WI38 (cell line): ENCODE data around the gene UGT1A7.

ENCODE experiments used
- H3K4me3 ChIP-seq: 2 replicates; pipeline ENCODE4 v1.5.1; 2011; ENCODE audit warnings: low read depth, mild to moderate bottlenecking, control low read depth, low read length
- TF ChIP-seq, protein P1 (sequence below): IDR thresholded peaks from 2 replicates; pipeline ENCODE4 v1.5.1; 2012; ENCODE audit warnings: low read depth, mild to moderate bottlenecking, control low read depth, low read length

UGT1A7 gene

DNA sequence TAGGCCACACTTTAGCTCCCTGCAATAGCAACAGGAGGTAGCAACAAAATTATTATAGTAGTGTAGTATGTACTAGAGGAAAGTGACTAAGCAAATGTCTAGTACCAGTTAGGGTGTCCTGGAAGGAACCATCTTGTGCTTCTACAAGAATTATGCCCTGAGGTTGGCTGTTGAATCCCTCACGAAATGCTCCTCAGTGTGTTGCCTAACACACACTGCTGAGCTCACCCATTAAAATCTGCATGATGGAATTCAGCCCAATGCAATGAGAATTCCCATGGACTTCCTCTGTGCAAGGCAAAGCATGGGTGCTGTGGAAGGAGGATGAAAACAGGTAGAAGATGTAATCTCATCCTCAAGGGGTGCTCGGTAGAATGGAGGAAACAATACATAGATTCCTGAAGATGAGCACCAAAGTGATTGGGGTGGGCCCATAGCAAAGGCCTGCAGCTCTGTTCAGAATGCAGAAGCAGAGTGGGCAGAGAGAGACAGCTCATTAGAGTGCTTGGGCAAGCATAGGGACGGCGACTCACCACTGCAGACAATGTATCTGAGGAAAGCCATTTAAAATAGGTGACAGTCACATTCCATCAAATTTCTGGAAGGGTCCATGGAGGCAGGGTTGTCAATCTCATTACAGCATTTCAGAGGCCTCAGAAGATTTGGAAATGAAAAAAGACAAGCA lies 1.2 kb upstream of the UGT1A7 start:
- no peak overlapping the region for H3K4me3 ChIP-seq
- TF ChIP-seq, protein P1, sequence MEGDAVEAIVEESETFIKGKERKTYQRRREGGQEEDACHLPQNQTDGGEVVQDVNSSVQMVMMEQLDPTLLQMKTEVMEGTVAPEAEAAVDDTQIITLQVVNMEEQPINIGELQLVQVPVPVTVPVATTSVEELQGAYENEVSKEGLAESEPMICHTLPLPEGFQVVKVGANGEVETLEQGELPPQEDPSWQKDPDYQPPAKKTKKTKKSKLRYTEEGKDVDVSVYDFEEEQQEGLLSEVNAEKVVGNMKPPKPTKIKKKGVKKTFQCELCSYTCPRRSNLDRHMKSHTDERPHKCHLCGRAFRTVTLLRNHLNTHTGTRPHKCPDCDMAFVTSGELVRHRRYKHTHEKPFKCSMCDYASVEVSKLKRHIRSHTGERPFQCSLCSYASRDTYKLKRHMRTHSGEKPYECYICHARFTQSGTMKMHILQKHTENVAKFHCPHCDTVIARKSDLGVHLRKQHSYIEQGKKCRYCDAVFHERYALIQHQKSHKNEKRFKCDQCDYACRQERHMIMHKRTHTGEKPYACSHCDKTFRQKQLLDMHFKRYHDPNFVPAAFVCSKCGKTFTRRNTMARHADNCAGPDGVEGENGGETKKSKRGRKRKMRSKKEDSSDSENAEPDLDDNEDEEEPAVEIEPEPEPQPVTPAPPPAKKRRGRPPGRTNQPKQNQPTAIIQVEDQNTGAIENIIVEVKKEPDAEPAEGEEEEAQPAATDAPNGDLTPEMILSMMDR, result no peak

DNA sequence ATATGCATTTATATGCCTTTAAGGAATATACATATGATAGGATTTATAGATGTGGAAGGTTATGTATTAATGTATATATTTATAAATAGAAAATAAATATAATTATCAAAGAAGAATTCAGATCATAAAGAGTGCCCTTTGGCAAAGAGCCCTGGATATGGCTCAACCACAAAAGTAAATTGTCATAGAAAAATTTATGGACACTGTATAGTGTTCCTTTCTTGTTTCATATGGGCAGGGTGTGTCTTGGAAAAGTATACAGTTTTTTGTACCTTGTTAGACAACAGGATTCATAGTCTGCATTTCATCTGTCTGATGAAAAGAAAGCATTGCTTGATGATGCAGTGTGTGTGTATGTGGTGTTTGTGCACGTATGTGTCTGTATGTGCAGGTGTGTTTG lies 2.9 kb downstream of the UGT1A7 start:
- TF ChIP-seq, protein P1, result no peak
- no peak overlapping the region for H3K4me3 ChIP-seq

DNA sequence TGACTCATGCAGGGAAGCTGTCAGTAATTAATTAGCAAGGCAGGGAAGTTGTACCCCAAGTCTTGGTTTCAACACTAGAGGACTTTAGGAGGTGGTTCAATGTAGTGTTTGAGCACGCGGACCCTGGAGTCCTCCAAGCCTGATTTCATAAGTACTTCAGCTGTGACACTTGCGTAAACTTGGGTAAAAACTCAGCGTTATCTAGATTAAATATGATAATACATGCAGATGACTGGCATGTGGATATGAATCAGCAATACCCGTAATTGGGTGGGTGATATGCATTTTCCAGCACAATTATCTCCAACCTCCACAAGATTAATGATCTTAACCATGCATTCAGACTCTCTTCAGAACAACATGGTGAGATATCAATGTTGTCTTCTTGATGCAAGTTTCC lies 5.2 kb downstream of the UGT1A7 start:
- TF ChIP-seq, protein P1, result no peak
- H3K4me3 ChIP-seq, result no peak overlapping the region

DNA sequence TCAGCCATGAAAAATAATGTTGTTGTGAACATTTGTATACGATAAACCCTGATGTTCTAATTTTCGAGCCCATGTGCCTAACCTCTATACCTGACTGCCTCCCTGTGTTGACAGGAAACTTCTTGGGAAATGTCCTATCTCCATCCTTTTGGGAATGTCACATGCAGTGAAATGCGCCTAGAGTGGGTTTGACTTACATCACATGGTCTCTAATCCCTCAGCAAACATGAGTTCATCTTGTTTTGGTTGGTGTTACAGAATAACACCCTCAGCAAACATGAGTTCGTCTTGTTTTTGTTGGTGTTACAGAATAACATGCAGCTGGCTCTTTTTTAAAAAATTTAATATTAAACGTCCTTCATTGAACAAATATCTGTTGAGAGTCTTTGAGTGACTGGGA lies 6.6 kb downstream of the UGT1A7 start:
- TF ChIP-seq, protein P1, result no peak
- no peak overlapping the region for H3K4me3 ChIP-seq

DNA sequence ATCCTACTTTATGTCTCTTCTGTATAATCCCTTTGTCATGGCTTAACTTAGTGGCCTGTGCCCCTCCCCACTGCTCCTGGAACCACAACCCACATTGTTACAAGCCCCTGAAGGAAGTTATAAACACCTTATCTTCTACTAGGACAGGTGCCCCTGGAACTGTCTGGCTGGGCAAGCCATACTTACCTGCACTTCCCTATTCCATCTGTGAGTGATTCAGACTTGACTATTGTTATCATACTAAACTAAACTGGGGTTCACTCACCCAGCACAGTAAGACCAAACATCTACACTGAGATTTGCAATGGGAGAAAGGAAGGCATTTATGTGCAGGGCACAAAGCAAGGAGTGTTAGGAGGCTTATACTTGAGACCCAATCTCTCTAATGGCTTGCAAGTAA lies 7.3 kb downstream of the UGT1A7 start:
- H3K4me3 ChIP-seq, result no peak overlapping the region
- TF ChIP-seq, protein P1, result no peak

DNA sequence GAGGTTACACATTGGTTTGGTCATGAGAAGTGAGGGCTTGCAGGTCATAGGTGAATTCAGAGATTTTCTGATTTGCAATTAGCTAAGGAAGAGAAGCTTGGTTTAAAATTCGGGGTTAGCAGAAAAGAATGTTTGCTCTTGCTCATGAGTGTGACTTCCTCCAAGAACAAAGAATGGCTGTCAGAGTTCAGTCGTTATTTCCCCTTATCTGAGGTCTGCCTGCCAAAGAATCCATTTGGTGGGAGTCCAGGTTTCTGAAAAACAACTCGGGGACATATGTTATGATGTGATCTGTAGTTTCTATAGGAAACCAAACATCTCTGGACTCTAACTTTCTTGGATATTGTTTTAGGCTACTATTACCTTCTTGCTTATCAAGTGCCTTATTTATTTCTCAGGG lies 7.8 kb downstream of the UGT1A7 start:
- TF ChIP-seq, protein P1, result no peak
- H3K4me3 ChIP-seq, result no peak overlapping the region

DNA sequence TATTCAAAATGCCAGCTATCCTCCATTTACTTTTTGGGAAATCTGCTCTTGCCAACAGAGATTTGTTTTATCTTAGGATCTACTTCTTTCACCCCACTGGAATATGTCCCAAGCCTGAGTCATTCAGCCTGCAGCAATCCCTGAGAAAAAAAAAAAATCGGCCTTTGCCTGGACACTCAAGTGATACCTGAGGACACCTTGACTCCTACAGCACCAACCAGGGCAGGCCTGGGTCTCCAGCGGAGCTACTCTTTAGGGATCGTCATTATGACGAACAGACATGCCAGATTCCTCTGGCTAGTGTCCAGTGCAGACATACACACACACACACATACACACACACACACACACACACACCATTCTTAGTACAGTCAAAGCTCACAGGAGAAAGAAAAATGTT lies 8.7 kb downstream of the UGT1A7 start:
- TF ChIP-seq, protein P1, result no peak

More for the DNA sequence above, 8.7 kb downstream of the UGT1A7 start:
- H3K4me3 ChIP-seq, result no peak overlapping the region
